Suprapubic skin (tissue), 4 donors: Measurements from ENCODE around the gene SPRYD3. TPM values are rescaled to one million over a fixed set of nuclear protein-coding genes. Genes with fewer than 3 reads are reported as not detected.

Source experiments
- DNase-seq, 2 donors: peaks; one replicate each; pipeline ENCODE4 v3.0.0-alpha.2; 2019; ENCODE audit warnings: low spot score in 2 of 2
- H3K27ac ChIP-seq: fragments of 200-600 bp; sonication (generic); one replicate; pipeline ENCODE4 v1.5.1; 2019
- H3K27me3 ChIP-seq: fragments of 200-600 bp; sonication (generic); one replicate; pipeline ENCODE4 v1.5.1; 2019
- H3K36me3 ChIP-seq: fragments of 200-600 bp; sonication (generic); one replicate; pipeline ENCODE4 v1.5.1; 2019
- H3K4me1 ChIP-seq: fragments of 200-600 bp; sonication (generic); one replicate; pipeline ENCODE4 v1.5.1; 2019
- H3K4me3 ChIP-seq: fragments of 200-600 bp; sonication (generic); one replicate; pipeline ENCODE4 v1.5.1; 2019; ENCODE audit warnings: mild to moderate bottlenecking
- H3K9me3 ChIP-seq: fragments of 200-600 bp; sonication (generic); one replicate; pipeline ENCODE4 v1.5.1; 2019
- CTCF ChIP-seq, 2 donors: fragments of 200-600 bp in 1 of 2; fragments of 450-650 bp in 1 of 2; sonication (generic) in 1 of 2; IDR thresholded peaks; one replicate each; pipeline ENCODE4 v1.5.1; 2016 to 2019; ENCODE audit warnings: antibody characterized with exemption in 2 of 2, mild to moderate bottlenecking in 1 of 2, moderate library complexity in 1 of 2
- EP300 ChIP-seq: sonication (generic); formaldehyde crosslinking; IDR thresholded peaks from one replicate; pipeline ENCODE4 v1.6.1; 2017; ENCODE audit warnings: antibody characterized with exemption
- POLR2A ChIP-seq, 2 donors: fragments of 450-650 bp; IDR thresholded peaks; one replicate each; pipeline ENCODE4 v1.6.1; 2017; ENCODE audit warnings: antibody characterized with exemption in 2 of 2, mild to moderate bottlenecking in 2 of 2, moderate library complexity in 2 of 2
- POLR2AphosphoS5 ChIP-seq, 3 donors: sonication (generic); formaldehyde crosslinking; IDR thresholded peaks; one replicate each; pipeline ENCODE4 v1.6.1; 2017; ENCODE audit warnings: antibody characterized with exemption in 3 of 3
- WGBS: methylation state at CpG from one replicate; pipeline ENCODE4 v1.1.5; 2018; 5-methylcytosine and 5-hydroxymethylcytosine counted together
- total RNA-seq, 4 donors: library from RNA; depleted of rRNA; stranded (reverse); fragments of >200 nt; gene quantifications; one replicate each; pipeline ENCODE4 v1.1.0, GENCODE V29; 2016

The SPRYD3 gene
- total RNA-seq, 4 donors from 2014 or later = 26.4 to 44.0 (median 34.4) TPM

DNA sequence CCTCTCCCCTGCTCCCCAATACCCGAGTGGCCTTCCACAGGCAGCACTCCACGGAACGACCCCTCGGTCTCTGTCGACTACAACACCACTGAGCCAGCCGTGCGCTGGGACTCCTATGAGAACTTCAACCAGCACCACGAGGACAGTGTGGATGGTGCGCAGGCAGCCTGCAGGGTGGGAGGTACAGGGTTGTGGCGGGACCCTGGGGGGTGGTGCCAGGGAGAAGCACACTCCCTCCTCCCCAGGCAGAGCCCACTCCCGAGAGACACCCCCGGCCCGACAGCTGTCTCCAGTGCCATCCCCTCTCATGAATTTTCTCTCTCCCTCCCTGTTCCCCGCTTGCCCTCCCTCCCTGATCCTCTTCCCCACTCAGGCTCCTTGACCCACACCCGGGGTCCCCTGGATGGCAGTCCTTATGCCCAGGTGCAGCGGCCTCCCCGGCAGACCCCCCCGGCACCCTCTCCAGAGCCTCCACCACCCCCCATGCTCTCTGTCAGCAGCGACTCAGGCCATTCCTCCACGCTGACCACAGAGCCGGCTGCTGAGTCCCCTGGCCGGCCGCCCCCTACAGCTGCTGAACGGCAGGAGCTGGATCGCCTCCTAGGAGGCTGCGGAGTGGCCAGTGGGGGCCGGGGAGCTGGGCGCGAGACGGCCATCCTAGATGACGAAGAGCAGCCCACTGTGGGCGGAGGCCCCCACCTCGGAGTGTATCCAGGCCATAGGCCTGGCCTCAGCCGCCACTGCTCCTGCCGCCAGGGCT is 20.3 kb downstream of the SPRYD3 start:
- no peaks in the 10 kb centered on the region for H3K9me3 ChIP-seq
- H3K4me1 ChIP-seq = peaks cover 63% of the 10 kb centered on the region
- H3K27me3 ChIP-seq = no peaks in the 10 kb centered on the region
- WGBS = 85% methylated on average over 25 of the region's 35 CpGs
- H3K36me3 ChIP-seq = peaks cover 79% of the 10 kb centered on the region
- peak; percentile 66 to 79 for DNase-seq
- TF ChIP-seq POLR2A (IDR thresholded peaks at IDR 0.05) (no peak), EP300 (no peak), CTCF (IDR thresholded peaks at IDR 0.05) (no peak), POLR2AphosphoS5 (IDR thresholded peaks at IDR 0.05) (no peak)
- no peak overlapping the region for H3K27ac ChIP-seq
- H3K4me3 ChIP-seq = no peak overlapping the region

GRCh38 chr12:53057816-53058500 is 21.2 kb downstream of the SPRYD3 start:
- no peaks in the 10 kb centered on the region for H3K9me3 ChIP-seq
- H3K27me3 ChIP-seq = no peaks in the 10 kb centered on the region
- H3K27ac ChIP-seq = no peak overlapping the region
- no peak for TF ChIP-seq POLR2AphosphoS5 (IDR thresholded peaks at IDR 0.05)
- TF ChIP-seq POLR2A (IDR thresholded peaks at IDR 0.05) = no peak
- no peak for TF ChIP-seq CTCF (IDR thresholded peaks at IDR 0.05)
- no peak for TF ChIP-seq EP300
- peaks cover 70% of the 10 kb centered on the region for H3K36me3 ChIP-seq
- peaks cover 63% of the 10 kb centered on the region for H3K4me1 ChIP-seq
- WGBS = 90% methylated on average over 13 of the region's 13 CpGs
- no peak overlapping the region for H3K4me3 ChIP-seq
- DNase-seq = peak in 1 of 2 donors; percentile 64

GRCh38 chr12:53056901-53057300 is 22.3 kb downstream of the SPRYD3 start:
- 92% methylated on average over 7 of the region's 7 CpGs for WGBS
- peak in 1 of 2 donors; percentile 37 for DNase-seq
- Histone ChIP-seq H3K27me3 (no peaks in the 10 kb centered on the region), H3K36me3 (peaks cover 59% of the 10 kb centered on the region), H3K27ac (no peak overlapping the region), H3K9me3 (no peaks in the 10 kb centered on the region), H3K4me3 (no peak overlapping the region), H3K4me1 (peaks cover 63% of the 10 kb centered on the region)
- no peak for TF ChIP-seq CTCF (IDR thresholded peaks at IDR 0.05)
- TF ChIP-seq POLR2AphosphoS5 (IDR thresholded peaks at IDR 0.05) = no peak
- TF ChIP-seq EP300 = no peak
- no peak for TF ChIP-seq POLR2A (IDR thresholded peaks at IDR 0.05)

GRCh38 chr12:53056296-53056695 is 22.9 kb downstream of the SPRYD3 start:
- Histone ChIP-seq H3K36me3 (peaks cover 53% of the 10 kb centered on the region), H3K4me3 (no peak overlapping the region), H3K4me1 (peaks cover 63% of the 10 kb centered on the region), H3K27ac (no peak overlapping the region), H3K27me3 (no peaks in the 10 kb centered on the region), H3K9me3 (no peaks in the 10 kb centered on the region)
- peak in 1 of 2 donors; percentile 50 for DNase-seq
- no peak for TF ChIP-seq EP300
- no peak for TF ChIP-seq POLR2AphosphoS5 (IDR thresholded peaks at IDR 0.05)
- TF ChIP-seq POLR2A (IDR thresholded peaks at IDR 0.05) = no peak
- no peak for TF ChIP-seq CTCF (IDR thresholded peaks at IDR 0.05)
- WGBS = 76% methylated on average over 5 of the region's 5 CpGs
